PC-9 (cell line): ENCODE results near the gene ST6GALNAC1.

Source experiments
- EZH2 ChIP-seq: fragments of 200-600 bp; sonication (generic); IDR thresholded peaks from 2 replicates; pipeline ENCODE4 v1.8.0; 2017; ENCODE audit warnings: antibody characterized with exemption, low read depth
- TF ChIP-seq, protein P1 (sequence below): fragments of 200-600 bp; sonication (generic); conservative IDR thresholded peaks from 2 replicates; pipeline ENCODE4 v1.6.1; 2017; ENCODE audit warnings: mixed run types, antibody characterized with exemption, mild to moderate bottlenecking, moderate library complexity

DNA sequence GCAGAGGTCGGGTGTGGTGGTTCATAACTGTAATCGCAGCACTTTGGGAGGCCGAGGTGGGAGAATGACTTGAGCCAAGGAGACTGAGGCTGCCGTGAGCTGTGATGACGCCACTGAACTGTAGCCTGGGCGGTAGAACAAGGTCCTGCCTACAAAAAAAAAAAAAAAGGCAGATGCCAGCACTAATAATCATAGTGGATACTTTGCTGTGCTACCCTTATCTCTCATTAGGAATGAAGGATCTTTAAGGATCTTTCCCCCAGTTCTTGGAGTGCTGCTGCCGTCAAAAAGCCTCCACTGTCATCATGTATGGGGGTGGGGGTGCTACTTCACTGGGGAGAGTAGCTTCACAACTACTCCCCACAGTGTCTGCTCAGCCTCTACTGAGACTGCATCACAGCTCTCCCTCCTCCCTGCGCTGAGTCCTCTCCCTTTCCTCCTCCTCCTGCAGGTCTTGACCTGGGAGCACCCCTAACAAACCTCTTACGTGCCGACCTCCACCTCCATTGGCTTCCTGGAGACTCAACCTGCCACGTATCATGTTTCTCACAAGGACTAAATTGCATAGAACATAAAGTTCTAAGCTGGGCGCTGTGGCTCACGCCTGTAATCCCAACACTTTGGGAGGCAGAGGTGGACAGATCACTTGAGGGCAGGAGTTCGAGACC lies 24.4 kb upstream of the ST6GALNAC1 start:
- TF ChIP-seq, protein P1, sequence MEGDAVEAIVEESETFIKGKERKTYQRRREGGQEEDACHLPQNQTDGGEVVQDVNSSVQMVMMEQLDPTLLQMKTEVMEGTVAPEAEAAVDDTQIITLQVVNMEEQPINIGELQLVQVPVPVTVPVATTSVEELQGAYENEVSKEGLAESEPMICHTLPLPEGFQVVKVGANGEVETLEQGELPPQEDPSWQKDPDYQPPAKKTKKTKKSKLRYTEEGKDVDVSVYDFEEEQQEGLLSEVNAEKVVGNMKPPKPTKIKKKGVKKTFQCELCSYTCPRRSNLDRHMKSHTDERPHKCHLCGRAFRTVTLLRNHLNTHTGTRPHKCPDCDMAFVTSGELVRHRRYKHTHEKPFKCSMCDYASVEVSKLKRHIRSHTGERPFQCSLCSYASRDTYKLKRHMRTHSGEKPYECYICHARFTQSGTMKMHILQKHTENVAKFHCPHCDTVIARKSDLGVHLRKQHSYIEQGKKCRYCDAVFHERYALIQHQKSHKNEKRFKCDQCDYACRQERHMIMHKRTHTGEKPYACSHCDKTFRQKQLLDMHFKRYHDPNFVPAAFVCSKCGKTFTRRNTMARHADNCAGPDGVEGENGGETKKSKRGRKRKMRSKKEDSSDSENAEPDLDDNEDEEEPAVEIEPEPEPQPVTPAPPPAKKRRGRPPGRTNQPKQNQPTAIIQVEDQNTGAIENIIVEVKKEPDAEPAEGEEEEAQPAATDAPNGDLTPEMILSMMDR: no peak
- no peak for TF ChIP-seq EZH2
